ENCODE results near the gene OR51B4.

DNA sequence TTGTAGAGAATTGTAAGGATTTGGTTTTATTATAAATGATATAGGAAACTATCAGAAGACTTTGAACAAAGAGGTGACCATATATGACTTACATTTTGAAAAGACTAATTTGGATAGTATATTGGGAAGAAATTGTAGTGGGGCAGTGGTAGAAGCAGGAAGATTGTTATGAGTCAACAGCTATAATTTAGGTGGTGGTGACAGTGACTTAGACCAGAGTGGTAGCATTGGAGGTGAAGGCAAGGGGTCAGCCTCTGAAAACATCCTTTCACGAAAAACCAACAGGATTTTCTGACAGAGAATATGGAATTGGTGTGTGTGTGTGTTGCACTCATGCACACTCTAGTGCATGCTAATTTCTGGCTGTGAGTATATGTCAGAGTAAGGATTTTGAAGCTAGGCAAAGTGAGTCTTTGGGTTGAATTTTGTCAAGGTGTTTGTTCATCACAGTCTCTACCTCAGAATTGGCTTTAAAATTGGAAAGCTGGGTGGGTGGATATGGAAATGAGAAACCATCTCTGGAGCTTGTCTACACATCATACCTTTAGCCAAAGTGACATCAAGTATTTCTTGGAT lies 23.9 kb downstream of the OR51B4 start:
- no peak for TF ChIP-seq POLR2A (IDR thresholded peaks at IDR 0.05; ENCODE audit: low read depth, low read length)
- TF ChIP-seq MYC (IDR thresholded peaks at IDR 0.05; ENCODE audit: low read depth, low read length) = no peak
